Stimulated activated CD4-positive, alpha-beta T cell treated with anti-CD3 and anti-CD28 coated beads, Interleukin-2, amount 100 ng/mL, for 24 hours (primary cell): ENCODE measurements around the gene OR52K1.
"Not testable (repeated sequence)": the region's sequence is repeated elsewhere in the genome, so short reads cannot be mapped to it uniquely, and the experiment has no call there.

Experiments
- DNase-seq, 2 donors: peaks; one replicate each; pipeline ENCODE4 v3.0.0-alpha.2; 2020

Gene OR52K1

GRCh38 chr11:4482445-4482844 lies at the start of gene OR52K1:
Gene OR52K1, plus strand, starts transcription at chr11:4482646. Its CDS starts 6,255 bp downstream, at chr11:4488901.
- no peak for DNase-seq

- no peak for DNase-seq
These were observed 48.6 kb upstream of the OR52K1 start for GRCh38 chr11:4433856-4434255.

GRCh38 chr11:4436411-4436810 lies 46.0 kb upstream of the OR52K1 start:
- no peak for DNase-seq

- no peak for DNase-seq
These were observed 40.9 kb upstream of the OR52K1 start for GRCh38 chr11:4441515-4441914.

- no peak for DNase-seq
These were observed 39.1 kb upstream of the OR52K1 start for GRCh38 chr11:4443232-4443891.

- no peak for DNase-seq
These were observed 33.5 kb upstream of the OR52K1 start, which contains the start of gene OR52K2 for GRCh38 chr11:4448995-4449394. Gene OR52K2, plus strand, starts transcription at chr11:4449295. Its CDS starts 45 bp downstream, at chr11:4449340.

GRCh38 chr11:4453118-4453517 lies 29.3 kb upstream of the OR52K1 start:
- no peak for DNase-seq

GRCh38 chr11:4454021-4454420 lies 28.4 kb upstream of the OR52K1 start:
- no peak for DNase-seq

- no peak for DNase-seq
These were observed 27.0 kb upstream of the OR52K1 start for GRCh38 chr11:4455419-4455818.

GRCh38 chr11:4459500-4459899 lies 22.9 kb upstream of the OR52K1 start:
- no peak for DNase-seq

GRCh38 chr11:4460151-4460550 lies 22.3 kb upstream of the OR52K1 start:
- DNase-seq: no peak

GRCh38 chr11:4464216-4465159 lies 18.0 kb upstream of the OR52K1 start:
- DNase-seq: no peak

GRCh38 chr11:4465407-4465806 lies 17.0 kb upstream of the OR52K1 start:
- DNase-seq: no peak

- no peak for DNase-seq
These were observed 16.1 kb upstream of the OR52K1 start for GRCh38 chr11:4466131-4466870.

- no peak for DNase-seq
These were observed 15.5 kb upstream of the OR52K1 start for GRCh38 chr11:4466871-4467442.

- no peak for DNase-seq
These were observed 14.4 kb upstream of the OR52K1 start for GRCh38 chr11:4467811-4468606.

- DNase-seq: no peak
These were observed 2.8 kb upstream of the OR52K1 start for GRCh38 chr11:4479644-4480043.

GRCh38 chr11:4480577-4481239 lies 1.7 kb upstream of the OR52K1 start:
- DNase-seq: peak in 1 of 2 donors; percentile 10

GRCh38 chr11:4481240-4481582 lies 1.2 kb upstream of the OR52K1 start:
- no peak for DNase-seq

GRCh38 chr11:4484310-4484709 lies 1.9 kb downstream of the OR52K1 start:
- DNase-seq: no peak

- not testable (repeated sequence) for DNase-seq
These were observed 9.0 kb downstream of the OR52K1 start for GRCh38 chr11:4491405-4491804.
